Stimulated activated CD4-positive, alpha-beta T cell treated with anti-CD3 and anti-CD28 coated beads, Interleukin-4, amount 100 ng/mL, for 1 hour (primary cell): ENCODE measurements around the gene TMEM11.

Experiments used
- DNase-seq: peaks from one replicate; pipeline ENCODE4 v3.0.0-alpha.2; 2020

The TMEM11 gene

GRCh38 chr17:21157586-21158370 lies 56.2 kb downstream of the TMEM11 start:
- no peak for DNase-seq

- no peak for DNase-seq
These were observed 61.2 kb downstream of the TMEM11 start for GRCh38 chr17:21152731-21153130.

GRCh38 chr17:21149621-21150020 lies 64.3 kb downstream of the TMEM11 start:
- DNase-seq: no peak
